Dedifferentiated amniotic fluid mesenchymal stem cell (primary cell): ENCODE measurements around the gene TEX13A.
A peak's percentile ranks its signal among the peaks of the same experiment; 100 is the strongest.
"Not testable (repeated sequence)": the region's sequence is repeated elsewhere in the genome, so short reads cannot be mapped to it uniquely, and the experiment has no call there.

Experiments used
- DNase-seq: peaks from one replicate; pipeline ENCODE4 v3.0.0-alpha.2; 2016; ENCODE audit errors: extremely low spot score

Gene TEX13A, protein sequence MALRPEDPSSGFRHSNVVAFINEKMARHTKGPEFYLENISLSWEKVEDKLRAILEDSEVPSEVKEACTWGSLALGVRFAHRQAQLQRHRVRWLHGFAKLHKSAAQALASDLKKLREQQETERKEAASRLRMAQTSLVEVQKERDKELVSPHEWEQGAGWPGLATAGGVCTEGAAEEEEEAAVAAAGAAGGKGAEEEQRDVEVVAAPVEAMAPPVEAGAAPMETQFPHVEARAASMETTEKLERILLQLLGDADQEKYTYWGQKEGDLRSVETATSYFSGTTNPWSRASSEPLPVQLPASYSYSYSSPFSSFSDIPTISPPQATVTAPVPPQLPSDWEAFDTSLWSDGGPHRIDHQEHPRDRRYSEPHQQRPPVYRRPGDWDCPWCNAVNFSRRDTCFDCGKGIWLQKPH

DNA sequence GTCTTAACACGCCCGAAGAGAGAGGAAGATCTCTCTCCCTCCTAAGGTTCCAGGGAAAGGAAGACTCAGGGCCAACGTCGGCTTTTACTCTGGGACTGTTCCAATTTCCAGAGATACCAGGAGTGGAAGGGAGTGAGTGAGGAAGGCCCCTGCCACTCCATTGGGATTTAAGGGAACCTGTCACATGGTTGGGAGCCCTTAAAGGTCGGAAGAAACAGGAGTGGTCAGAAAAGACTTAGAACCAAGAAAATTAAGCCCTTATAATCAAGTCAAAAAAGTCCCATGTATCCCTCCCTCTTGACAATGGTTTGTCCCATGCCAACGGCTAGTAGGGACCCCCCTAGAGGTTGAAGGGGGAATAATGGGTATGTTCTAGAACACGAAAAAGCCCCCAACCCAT, at the start of gene TEX13A:
TSS of gene TEX13A (minus strand) at position 59 of the 400 bp plus-strand sequence. CDS start 297 bp downstream, outside the sequence.
- no peak for DNase-seq

DNA sequence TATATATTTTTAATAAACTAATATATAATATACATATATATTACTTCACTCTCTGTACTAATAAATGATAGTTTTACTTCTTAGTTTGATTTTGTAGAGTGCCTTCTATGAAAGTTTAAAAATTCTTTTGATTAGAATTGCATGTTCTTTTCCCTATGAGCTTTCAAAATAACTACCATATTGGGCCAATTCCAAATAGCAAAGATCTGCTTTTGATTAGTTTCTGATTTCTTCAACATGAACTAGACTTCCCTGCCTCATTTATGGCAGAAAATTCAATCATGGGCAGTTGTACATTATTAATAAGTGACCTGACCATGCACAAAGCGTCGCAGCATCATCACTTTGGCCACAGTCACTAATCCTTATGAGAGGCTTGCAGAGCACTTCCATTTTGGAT, 48.9 kb upstream of the TEX13A start:
- DNase-seq = no peak

DNA sequence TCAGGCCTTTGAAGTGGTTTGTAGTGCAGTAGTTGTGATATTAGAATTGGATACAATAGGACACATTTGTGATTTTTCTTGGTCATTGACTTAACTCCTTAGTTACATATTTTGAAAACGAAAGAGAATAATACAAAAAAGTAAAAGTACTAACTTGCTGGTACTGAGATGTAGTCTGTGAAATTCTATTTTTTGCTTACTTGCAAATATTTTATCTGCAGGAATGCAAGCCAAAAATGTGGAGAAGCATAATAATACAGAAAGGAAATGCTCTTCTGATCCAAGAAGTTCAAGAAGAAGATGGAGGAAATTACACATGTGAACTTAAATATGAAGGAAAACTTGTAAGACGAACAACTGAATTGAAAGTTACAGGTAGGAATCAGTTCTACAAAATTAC, 46.7 kb upstream of the TEX13A start:
- no peak for DNase-seq

GRCh38 chrX:105266456-105266855, 46.0 kb upstream of the TEX13A start:
- DNase-seq = no peak

DNA sequence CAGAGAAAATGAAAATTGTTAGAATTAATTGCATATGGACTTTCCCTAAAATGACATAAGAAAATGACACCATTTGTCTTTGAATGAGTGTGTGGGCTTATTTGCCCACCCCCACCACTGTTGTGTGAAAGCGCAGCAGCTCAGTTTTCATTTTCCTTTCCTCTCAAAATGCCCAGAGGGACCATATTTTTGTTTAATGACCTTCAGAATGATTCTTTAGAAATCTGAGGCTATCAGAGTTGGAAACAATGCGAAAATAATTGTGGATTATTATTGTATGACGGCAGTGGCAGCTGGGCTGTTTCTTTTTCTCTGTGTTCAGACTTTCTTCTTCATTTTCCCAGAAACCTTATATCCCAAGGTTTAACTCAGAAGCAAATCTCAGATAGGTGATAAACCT, 44.6 kb upstream of the TEX13A start:
- DNase-seq = no peak

- DNase-seq = no peak
Measured at GRCh38 chrX:105263801-105264200, 43.3 kb upstream of the TEX13A start.

DNA sequence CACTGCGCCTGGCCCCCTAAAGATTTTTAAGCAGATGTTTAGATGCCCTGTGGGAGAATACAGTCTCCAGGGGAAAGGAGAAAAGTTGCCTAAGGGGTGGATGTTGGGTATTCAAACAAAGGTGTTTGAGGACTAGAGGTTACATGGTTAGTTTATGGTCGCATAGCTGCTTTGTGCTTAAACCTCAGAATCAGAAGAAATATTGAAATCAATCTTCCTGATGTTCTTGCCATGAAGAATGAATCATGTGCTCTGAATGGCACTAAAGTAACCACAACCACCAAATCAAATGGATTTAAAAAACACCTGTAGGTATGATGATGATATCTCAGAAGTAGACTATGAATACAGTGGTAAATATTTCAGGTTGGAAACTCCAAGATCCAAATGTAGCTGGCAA, 42.7 kb upstream of the TEX13A start:
- no peak for DNase-seq

DNA sequence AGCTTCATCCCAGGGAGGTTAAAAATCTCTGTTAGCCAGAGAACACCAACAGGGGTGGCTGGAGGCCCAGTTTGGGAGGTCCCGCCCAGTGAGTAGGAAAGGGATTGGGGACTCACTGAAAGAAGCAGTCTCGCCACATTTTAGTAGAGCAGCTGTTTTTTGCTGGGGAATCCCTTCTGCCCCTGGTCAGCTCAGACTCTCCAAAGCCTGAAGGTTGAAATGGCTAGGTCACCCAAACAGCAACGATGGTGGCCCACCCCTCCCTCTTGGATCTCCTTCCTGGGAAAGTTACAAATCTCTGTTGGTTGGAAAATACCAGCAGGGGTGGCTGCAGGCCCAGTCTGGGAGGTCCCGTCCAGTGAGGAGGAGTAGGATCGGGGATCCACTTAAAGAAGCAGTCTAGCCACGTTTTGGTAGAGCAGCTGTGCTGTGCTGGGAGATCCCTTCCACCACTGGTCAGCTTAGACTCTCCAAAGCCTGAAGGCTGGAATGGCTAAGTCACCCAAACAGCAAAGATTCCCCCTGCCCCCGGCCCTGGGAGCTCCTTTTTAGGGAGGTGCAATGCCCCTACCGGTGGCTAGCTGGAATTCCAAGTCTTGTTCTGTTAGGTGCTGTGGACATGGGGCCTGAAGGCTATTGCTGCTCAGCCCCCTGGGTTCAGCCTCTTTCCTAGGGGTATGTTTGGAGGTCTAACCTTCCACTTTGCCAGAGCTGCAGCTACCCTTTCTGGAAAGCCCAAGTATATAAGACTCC, 40.0 kb upstream of the TEX13A start:
- no peak for DNase-seq

- DNase-seq = no peak
Measured at GRCh38 chrX:105241056-105241455, 20.6 kb upstream of the TEX13A start.

DNA sequence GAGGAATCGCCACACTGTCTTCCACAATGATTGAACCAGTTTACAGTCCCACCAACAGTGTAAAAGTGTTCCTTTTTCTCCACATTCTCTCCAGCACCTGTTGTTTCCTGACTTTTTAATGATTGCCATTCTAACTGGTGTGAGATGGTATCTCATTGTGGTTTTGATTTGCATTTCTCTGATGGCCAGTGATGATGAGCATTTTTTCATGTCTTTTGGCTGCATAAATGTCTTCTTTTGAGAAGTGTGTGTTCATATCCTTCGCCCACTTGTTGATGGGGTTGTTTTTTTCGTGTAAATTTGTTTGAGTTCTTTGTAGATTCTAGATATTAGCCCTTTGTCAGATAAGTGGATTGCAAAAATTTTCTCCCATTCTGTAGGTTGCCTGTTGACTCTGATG, 16.9 kb upstream of the TEX13A start:
- DNase-seq = not testable (repeated sequence)

- DNase-seq = no peak
Measured at GRCh38 chrX:105229146-105229545, 8.7 kb upstream of the TEX13A start.

DNA sequence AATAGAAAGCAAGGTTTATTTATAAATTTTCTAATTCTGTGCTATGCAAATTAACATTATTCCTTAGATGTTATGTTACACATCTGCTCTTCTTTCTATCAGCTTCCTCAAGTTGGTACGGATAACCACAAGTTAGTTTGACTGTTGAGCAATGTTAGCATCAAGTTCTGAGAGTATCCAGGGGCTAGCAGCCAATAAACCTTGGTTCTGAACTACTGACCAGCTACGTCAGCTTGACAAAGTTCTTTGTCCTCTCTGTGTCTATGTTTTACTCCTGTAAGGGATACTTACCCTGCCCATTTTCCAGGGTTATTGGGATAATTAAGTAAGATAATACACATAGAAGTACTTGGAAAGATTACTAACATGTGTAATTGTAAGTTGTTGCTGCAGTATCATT, 8.1 kb upstream of the TEX13A start:
- DNase-seq = no peak

DNA sequence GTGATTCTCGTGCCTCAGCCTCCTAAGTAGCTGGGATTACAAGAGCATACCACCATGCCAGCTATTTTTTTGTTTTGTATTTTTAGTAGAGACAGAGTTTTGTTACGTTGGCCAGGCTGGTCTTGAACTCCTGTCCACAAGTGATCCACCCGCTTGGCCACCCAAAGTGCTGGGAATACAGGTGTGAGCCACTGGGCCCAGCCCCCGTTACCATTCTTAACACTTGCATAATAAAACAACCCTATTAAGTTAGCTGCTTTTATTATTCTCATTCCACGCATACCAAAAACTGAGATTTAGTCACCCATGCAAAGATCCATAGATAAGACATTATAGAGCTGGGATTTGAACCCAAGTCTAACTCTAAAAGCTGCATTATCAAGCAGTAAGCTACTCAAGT, 6.0 kb upstream of the TEX13A start:
- no peak for DNase-seq

GRCh38 chrX:105221374-105221773, 880 bp upstream of the TEX13A start:
- no peak for DNase-seq

DNA sequence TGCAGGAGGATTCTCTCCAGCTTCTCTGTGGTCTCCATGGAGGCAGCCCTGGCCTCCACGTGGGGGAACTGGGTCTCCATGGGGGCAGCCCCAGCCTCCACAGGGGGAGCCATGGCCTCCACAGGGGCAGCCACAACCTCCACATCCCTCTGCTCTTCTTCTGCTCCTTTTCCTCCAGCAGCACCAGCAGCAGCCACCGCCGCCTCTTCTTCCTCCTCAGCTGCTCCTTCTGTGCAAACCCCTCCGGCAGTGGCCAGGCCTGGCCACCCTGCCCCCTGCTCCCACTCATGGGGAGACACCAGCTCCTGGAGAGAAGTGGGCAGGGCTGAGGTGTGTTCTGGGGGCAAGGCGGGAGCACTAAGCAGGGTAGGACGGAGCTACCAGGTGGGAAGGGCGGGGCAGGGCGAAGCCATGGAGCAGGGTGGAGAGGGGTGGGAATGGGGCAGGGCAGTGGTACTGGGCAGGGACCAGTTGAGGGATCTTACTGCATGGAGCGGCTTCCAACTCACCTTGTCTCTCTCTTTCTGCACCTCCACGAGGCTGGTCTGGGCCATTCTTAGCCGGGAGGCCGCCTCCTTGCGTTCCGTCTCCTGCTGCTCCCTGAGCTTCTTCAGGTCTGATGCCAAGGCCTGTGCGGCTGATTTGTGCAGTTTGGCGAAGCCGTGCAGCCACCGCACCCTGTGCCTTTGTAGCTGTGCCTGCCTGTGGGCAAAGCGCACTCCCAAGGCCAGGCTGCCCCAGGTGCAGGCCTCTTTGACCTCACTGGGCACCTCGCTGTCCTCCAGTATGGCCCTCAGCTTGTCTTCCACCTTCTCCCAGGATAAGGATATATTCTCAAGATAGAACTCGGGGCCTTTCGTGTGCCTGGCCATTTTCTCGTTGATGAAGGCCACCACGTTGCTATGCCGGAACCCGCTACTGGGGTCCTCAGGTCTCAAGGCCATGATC, 766 bp downstream of the TEX13A start:
- DNase-seq = no peak

DNA sequence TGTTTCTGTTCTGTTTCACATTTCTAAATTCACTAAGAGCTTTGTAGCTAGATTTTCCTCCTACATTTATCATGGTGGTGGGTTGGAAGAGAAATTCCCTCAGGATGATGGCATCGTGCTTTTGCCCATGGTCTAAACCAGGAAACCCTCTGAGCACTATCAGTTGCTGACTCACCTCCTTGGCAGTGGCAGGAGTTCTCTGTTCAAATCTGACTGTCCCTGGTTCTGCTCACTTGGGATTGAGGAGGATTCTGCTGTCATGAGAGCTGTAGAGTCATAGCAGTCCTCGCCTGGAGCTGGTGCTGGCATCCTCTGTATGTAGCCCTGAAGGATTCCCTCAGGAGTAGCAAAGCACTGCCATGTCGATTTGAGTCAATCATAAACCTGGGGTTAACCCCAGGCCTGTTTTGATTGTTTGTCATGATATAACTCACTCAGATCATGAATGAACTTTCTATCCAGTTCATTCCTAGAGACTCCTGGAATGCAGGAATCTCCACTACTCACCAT, 9.4 kb downstream of the TEX13A start:
- DNase-seq = no peak

GRCh38 chrX:105210258-105210657, 10.2 kb downstream of the TEX13A start:
- DNase-seq = no peak

DNA sequence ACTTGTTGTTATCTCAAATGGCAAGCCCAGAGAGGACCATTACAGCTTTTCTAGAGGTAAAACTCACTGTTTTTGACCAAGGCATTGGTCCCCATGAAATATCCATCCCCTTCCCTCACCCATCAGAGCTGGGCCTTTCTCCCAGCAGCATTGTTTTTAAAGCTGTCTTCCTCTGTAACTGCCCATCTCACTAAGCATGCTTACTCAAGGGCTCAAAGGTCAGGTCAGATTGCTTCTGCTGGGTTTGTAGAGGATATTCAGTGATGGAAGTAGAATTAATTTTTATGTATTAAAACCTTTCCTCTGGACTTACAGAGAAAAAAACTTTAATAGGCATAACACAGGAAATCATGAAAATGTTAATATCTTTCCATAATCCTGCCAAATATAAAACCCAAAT, 11.1 kb downstream of the TEX13A start:
- no peak for DNase-seq

GRCh38 chrX:105191878-105192277, 28.6 kb downstream of the TEX13A start:
- DNase-seq = no peak

DNA sequence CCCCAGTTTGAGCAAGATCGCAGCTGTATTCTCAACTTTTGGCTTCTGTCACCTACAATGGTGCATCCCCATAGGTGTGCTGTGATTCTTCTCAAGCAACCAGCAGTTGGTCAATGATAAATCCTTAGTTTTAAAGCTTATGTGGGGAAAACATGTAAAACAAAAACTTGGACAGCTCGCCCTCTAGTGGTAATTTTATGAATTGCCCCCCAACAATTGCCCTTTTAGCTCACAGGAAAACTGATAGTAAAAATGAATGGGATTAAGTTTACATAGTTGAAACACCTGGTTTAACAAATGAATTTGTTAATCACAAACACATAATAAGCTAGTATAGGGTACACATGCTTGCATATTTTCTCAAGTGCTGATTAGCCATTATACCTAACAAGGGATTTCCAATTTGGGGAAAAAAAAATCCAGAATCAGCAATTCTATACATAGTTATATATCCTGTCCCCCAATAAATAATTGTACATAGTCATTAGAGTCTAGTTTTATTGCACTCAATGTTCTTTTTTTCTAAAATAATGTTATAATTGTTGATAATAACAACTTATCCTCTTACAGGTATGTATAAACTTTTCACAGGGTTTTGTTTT, 30.1 kb downstream of the TEX13A start:
- DNase-seq = peak; percentile 45

DNA sequence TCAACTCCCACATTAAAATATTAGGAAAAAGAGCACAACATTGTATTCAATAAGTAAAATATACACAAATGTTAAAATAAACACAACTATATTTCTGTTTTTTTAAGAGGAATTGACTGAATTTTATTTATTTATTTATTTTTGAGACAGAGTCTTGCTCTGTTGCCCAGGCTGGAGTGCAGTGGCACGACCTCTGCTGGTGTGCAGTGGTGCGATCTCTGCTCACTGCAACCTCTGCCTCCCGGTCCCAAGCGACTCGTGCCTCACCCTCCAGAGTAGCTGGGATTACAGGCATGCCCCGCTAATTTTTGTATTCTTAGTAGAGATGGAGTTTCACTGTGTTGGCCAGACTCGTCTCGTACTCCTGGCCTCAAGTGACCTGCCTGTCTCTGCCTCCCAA, 31.4 kb downstream of the TEX13A start:
- DNase-seq = no peak
